ENCODE data around the gene MFGE8.

DNA sequence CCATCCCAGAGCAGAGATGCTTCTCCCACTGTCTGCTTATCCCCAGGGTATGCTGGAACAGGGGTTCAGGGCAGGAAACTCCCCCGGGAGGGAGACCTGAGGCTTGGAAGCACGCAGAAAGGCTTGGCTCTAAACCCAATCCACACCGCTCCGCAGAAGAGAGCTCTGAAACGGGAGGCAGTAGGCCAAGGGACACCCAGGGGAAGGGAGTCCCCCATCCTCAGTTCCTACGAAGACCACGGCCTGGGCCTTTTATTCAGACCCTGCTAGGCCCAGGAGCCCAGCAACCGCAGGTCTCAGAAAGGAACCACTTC lies 16.1 kb downstream of the MFGE8 start:
- TF ChIP-seq, protein P1, sequence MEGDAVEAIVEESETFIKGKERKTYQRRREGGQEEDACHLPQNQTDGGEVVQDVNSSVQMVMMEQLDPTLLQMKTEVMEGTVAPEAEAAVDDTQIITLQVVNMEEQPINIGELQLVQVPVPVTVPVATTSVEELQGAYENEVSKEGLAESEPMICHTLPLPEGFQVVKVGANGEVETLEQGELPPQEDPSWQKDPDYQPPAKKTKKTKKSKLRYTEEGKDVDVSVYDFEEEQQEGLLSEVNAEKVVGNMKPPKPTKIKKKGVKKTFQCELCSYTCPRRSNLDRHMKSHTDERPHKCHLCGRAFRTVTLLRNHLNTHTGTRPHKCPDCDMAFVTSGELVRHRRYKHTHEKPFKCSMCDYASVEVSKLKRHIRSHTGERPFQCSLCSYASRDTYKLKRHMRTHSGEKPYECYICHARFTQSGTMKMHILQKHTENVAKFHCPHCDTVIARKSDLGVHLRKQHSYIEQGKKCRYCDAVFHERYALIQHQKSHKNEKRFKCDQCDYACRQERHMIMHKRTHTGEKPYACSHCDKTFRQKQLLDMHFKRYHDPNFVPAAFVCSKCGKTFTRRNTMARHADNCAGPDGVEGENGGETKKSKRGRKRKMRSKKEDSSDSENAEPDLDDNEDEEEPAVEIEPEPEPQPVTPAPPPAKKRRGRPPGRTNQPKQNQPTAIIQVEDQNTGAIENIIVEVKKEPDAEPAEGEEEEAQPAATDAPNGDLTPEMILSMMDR (IDR thresholded peaks at IDR 0.05 in 8 of 11, conservative IDR thresholded peaks at IDR 0.05 in 3 of 11) = no peak
- TF ChIP-seq POLR2AphosphoS5 (IDR thresholded peaks at IDR 0.05) = no peak
- TF ChIP-seq POLR2A (IDR thresholded peaks at IDR 0.05) = no peak
